Stimulated activated CD4-positive, alpha-beta T cell treated with anti-CD3 and anti-CD28 coated beads, Interleukin-2, amount 100 ng/mL, for 24 hours (primary cell): ENCODE measurements around the gene PVALB.

Experiments
- DNase-seq, 2 donors: peaks; one replicate each; pipeline ENCODE4 v3.0.0-alpha.2; 2020

Gene PVALB

DNA sequence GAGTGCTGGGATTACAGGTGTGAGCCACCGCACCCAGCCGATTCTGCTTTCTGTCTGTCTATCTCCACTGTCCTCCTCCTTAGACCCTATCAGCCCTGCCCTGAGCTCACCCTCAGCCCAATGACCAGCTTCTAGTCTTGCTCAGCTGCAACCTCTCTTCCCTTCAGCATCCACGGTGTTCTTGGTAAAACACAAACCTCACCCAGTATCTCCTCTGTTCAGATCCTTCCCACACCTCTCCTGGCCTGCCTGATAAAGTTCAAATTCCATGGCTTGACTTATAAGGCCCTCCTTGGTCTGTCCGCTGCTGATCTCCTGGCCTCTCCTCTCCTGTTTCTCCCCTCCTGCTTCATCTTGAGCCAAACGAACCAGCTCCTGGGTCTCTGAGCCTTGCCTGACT lies 29.4 kb upstream of the PVALB start:
- no peak for DNase-seq

- no peak for DNase-seq
Observed at GRCh38 chr22:36840106-36840505, 23.3 kb upstream of the PVALB start.

DNA sequence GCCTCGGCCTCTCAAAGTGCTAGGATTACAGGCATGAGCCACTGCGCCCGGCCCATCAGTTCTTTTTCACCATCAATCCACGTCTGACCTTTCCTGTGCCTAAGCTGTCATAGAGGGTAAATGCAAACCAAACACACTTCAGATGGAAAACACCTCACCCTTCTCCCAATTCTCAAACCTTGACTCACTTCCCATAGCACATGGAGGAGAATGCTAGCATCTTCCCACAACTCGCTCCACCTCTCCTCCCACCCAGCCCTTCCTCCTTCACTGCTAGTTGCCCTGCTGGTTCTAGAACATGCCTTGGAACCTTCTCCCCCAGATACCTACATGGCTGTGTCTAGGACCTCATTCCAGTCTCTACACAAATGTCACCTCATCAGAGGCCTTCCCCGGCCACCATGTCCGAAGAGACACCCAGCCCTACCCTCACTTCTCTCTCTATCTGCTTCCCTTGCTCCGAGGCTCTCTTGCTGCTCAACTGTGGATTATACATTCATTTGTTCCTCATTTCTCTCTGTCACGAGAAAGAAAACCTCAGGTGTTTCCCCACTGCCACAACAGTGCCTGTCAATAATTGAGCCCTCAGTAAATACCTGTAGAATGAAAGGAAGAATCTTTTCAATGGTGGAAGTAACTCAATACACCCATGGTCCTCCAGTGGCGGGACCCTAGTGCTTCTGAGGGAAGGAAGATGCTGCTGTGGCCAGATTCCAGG lies 22.7 kb upstream of the PVALB start:
- DNase-seq = no peak

DNA sequence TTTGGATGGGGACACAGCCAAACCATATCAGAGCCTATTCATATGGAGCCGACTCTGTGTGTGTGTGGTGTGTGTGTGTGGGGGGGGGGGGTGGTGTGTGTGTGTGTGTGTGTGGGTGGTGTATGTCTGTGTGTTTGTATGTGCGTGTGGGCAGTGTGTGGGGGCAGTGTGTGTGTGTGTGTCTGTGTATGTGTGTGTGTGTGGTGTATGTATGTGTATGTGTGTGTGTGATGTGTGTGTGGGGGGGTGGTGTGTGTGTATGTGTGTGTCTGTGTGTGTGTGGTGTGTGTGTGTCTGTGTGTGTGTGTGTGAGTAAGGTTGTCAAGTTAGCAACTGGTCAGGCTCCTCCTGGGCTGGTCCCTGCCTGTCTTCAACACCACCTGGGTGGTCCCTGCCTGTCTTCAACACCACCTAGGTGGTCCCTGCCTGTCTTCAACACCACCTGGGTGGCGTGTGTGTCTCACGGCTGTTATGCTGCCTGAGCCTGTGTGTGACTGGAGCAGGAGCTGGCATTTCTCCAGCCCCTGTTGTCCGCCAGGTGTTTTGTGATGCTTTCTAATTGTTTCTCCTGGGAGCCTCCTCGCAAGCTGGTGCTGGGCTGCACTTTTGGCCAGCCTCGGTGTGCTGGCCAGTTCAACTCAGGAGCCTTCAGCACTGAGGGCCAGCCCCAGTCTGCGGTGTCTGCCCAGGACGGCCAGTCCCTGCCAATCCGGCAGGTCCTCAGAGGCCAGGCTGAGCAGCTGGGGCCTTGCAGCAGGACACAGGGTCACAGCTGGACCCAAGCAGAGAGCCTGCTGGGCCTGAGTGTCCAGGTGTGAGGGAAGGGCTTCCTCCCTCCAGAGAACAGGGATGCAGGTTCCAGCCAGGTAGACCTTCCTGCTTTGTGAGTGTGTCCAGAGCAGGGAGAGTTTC lies 21.5 kb upstream of the PVALB start:
- DNase-seq = no peak

DNA sequence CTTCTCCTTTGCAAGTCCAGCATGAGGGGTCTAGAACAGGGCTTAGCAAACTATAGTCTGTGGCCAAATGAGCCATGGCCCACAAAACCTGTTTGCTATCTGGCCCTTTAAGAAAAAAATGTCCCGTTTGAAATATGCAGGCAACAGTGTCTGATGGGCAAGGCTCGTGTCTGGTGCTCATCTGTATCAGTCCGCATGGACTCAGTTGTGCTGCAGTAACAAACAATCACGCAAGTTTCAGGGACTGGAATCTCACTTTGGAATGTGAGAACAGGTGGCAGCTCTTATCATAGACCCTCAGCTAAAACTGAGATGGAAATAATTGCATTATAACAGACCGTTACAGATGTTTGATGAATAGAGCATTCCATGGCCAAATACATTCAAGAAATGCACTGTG lies 19.1 kb upstream of the PVALB start:
- no peak for DNase-seq

DNA sequence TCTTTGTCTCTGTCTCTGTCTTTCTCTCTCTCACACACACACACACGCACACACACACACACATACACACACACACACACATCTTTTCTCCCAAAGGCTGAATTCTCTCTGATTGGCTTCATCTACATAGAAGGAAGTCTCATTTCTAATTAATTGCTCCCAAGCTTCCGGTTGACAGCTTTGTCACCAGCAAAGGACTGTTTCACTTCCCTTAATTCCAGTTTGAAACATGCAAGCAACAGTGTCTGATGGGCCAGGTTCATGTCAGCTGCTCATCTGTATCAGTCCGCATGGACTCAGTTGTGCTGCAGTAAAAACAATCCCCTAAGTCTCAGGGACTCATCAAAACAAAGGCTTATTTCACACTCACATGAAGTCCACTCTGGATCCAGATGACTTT lies 16.2 kb upstream of the PVALB start:
- no peak for DNase-seq

DNA sequence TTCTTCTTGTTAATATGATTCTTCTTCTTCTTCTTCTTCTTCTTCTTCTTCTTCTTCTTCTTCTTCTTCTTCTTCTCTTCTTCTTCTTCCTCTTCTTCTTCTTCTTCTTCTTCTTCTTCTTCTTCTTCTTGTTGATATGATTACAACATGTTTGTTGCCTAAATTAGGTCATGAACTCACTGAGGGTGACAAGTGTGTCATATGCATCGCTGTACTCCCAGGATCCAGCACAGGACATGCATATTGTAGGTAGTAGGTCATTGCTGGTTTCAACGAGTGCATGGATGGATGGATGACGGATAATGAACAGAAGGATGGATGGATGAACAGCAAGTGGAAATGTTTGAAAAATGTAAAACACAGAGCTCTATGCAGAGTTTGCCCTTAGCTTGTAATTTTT lies 14.9 kb upstream of the PVALB start:
- no peak for DNase-seq

- no peak for DNase-seq
Observed at GRCh38 chr22:36831206-36831605, 14.4 kb upstream of the PVALB start.

DNA sequence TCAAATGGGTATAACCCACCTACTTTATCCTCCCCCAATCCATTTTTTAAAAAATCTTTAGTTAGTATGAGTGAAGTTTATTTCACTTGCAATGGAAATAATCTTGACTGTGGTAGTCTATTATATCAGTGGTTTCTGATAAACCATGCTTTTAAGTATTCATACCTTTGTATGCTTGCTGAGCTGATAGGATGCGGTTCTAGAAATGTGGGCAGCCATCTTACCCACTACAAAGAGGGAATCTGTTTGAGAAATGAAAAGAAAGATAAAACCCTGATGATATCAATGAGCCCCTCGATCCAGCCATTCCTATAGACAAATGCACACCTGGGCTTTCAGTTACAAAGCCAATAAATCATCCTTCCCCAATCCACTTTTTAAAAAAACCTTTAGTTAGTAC lies 13.8 kb upstream of the PVALB start:
- DNase-seq = no peak

- no peak for DNase-seq
Observed at GRCh38 chr22:36829370-36830002, 12.7 kb upstream of the PVALB start.

- no peak for DNase-seq
Observed at GRCh38 chr22:36828815-36829214, 12.0 kb upstream of the PVALB start.

DNA sequence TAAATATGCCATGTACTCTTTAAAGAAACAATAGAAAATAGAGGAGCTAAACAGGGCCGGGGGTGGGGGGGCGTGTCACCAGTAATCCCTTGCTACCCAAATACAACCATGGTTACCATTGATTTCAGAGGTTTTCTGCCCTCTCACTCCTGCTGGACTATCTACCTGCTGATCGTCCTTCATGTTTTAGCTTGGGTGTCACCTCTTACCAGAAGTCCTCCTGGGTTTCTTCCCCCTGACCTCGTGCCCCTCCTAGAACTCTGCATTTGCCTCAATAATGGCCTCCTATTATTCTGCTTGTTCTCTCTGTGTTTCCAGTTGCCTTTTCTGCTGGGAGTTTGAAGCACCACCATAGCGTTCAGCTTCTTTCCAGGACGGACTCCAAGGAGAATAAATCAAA lies 9.4 kb upstream of the PVALB start:
- no peak for DNase-seq

- no peak for DNase-seq
Observed at GRCh38 chr22:36824655-36825054, 7.8 kb upstream of the PVALB start.

- DNase-seq = no peak
Observed at GRCh38 chr22:36823186-36823839, 6.5 kb upstream of the PVALB start.

- no peak for DNase-seq
Observed at GRCh38 chr22:36822581-36822980, 5.7 kb upstream of the PVALB start.

DNA sequence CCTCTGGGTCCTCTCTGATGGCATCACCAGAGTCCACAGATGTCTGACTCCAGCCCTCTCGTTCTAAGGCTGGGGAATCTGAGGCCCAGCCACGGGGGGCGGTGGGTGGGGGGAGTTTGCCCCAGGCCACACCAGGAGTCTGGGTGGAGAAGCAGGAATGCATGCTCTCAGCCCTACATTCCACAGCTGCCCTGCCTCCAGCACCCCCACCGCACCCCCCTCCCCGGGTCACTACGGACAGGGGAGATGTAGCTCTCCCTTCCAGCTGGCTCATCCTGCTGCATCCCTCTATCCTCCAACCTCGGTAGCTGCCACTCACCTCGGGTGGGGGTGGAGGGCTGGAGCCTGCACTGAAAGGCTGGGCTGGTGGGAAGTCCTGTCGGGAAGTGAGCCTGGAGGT lies 2.3 kb upstream of the PVALB start:
- no peak for DNase-seq

DNA sequence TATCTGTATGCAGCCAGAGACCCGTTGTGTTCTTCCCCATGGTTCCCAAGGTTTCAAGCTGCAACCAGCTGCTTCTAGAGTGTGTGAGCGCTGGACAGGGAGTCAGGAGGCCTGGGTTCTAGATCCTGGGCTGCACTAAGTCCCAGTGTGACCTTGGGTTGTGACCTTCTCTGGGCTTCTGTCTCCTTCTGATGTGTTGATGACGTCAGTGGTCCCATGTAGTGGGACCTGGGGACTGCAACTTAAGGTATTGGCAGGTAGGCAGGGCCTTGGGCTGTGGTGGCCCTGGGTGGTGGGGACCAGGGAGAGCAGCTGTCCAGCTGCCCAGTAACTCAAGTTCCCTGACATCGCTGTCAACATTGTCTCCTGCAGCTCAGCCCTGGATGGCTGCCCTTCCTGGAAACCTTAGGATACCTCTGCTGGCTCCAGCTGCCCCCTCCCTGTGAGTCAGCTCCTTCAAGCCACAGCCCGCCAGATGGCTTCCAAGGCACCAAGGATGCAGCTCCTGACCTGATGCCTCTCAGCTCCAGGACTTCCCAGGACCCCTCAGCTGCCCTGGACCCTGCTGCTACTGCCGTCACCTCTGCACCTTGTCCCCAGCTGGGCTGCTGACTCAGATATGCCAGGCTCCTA lies 1.3 kb upstream of the PVALB start:
- no peak for DNase-seq

- DNase-seq = no peak
Observed at GRCh38 chr22:36817525-36817848, 652 bp upstream of the PVALB start.

GRCh38 chr22:36816339-36816635 lies 548 bp downstream of the PVALB start:
- peak in 1 of 2 donors; percentile 5 for DNase-seq

- DNase-seq = no peak
Observed at GRCh38 chr22:36815558-36816338, 1.1 kb downstream of the PVALB start.

DNA sequence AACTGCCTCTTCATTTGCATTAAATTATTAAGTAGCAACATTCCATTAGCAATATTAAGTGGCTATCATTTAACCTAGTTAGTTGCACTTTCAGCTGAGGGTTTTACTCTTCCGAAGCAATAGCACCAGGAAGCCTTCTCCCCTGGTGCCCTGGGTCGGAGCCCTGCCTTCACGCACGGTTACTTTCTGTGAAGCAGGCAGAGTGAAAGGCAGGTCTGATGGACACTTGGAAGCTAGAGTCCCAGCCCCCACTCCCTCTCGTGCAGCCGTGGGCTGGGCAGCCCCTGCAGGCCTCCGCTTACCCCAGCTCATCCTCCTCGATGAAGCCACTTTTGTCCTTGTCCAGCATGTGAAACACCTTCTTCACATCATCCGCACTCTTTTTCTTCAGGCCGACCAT lies 2.0 kb downstream of the PVALB start:
- no peak for DNase-seq

GRCh38 chr22:36811094-36811800 lies 5.6 kb downstream of the PVALB start:
- no peak for DNase-seq
